ENCODE measurements around the gene RBFOX1. TPM values are rescaled to one million over a fixed set of nuclear protein-coding genes. Genes with fewer than 3 reads are reported as not detected.

The RBFOX1 gene
- total RNA-seq, 1 donor from 2014 or later = not detected

DNA sequence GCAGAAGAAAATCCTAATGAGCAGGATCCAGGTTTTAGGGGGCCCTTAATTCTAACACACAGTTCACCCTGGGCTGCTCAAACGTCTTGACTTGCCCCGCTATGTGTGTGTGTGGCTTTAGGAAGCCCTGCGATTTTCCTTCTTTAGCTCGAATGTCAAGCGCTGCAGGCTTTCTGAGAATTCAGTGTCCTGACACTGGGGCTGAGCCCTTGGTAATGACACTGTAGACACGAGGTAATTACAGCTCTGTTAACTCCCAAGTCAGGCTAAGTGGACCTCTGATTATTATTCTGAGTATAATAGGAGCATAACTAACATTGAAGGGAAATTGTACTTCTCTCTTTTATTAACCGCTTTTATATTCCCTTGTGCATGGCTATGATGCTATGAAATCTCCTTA lies 202.1 kb downstream of the RBFOX1 start:
- DNase-seq (ENCODE audit: low read depth) = no peak
- TF ChIP-seq CTCF (conservative IDR thresholded peaks at IDR 0.05; ENCODE audit: low read depth, low read length) = no peak
- no peak overlapping the region for H3K4me3 ChIP-seq (ENCODE audit: low read depth, low read length)

DNA sequence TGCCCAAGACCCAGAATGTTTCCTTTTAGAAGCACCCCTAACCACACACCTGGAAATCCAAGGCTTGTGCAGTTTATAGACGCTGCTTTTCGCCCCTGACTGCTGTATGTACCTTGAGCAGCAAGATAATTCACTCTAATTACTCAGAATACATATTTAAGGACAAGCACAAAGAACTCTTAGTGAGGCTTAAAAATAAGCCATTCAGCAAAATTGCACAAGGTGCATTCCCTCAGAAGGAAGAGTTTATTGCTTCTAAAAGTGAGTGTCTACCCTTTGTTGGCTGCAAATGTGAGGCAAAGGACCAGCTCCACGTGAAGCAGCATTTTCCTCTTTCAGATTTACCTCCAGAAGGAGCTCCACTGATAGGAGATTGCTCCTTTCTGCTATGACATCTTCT lies 208.4 kb downstream of the RBFOX1 start:
- no peak for DNase-seq (ENCODE audit: low read depth)
- no peak overlapping the region for H3K4me3 ChIP-seq (ENCODE audit: low read depth, low read length)
- no peak for TF ChIP-seq CTCF (conservative IDR thresholded peaks at IDR 0.05; ENCODE audit: low read depth, low read length)

DNA sequence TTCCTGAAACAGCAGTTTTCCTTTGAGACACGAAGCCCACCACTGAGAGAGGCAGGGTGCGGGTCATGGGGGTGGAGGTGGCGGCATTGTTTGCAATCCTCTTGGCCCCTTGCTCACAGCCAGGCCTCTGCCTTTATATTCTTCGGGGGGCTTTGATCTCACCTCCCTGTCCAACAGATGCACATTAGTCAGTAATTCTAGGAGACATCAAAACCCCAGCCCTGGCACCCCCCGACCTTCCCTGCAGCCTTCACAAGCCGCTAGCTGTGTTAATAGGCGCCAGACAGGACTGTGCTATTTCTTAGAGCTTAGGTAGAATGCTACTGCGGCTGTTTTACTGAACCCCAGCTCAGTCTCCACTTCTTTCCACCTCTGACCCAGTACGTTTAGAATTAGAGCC lies 212.6 kb downstream of the RBFOX1 start:
- no peak for DNase-seq (ENCODE audit: low read depth)
- H3K4me3 ChIP-seq (ENCODE audit: low read depth, low read length) = no peak overlapping the region
- TF ChIP-seq CTCF (conservative IDR thresholded peaks at IDR 0.05; ENCODE audit: low read depth, low read length) = no peak

DNA sequence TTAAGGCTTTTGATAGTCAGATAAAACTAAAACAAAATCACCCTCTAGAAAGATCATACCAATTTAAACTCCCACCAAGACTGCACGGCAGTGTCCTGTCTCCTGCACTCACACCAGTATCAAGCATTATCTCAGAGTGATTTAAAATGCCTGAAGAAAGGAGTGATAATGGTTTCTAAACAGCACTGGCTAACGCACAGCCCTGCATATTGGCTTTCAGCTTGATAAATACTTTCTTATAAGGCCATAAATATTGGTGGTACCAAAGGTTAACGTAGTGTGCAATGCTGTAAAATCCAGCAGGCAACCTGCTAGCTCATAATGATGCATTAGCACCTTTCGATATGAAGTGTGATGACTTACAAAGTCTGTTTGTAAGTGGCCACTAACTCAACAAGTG lies 214.3 kb downstream of the RBFOX1 start:
- no peak overlapping the region for H3K4me3 ChIP-seq (ENCODE audit: low read depth, low read length)
- no peak for DNase-seq (ENCODE audit: low read depth)
- TF ChIP-seq CTCF (conservative IDR thresholded peaks at IDR 0.05; ENCODE audit: low read depth, low read length) = no peak

GRCh38 chr16:7547736-7548135 lies 215.1 kb downstream of the RBFOX1 start:
- DNase-seq (ENCODE audit: low read depth) = no peak
- no peak for TF ChIP-seq CTCF (conservative IDR thresholded peaks at IDR 0.05; ENCODE audit: low read depth, low read length)
- H3K4me3 ChIP-seq (ENCODE audit: low read depth, low read length) = no peak overlapping the region

GRCh38 chr16:7548796-7549318 lies 216.2 kb downstream of the RBFOX1 start:
- TF ChIP-seq CTCF (conservative IDR thresholded peaks at IDR 0.05; ENCODE audit: low read depth, low read length) = no peak
- H3K4me3 ChIP-seq (ENCODE audit: low read depth, low read length) = no peak overlapping the region
- no peak for DNase-seq (ENCODE audit: low read depth)

GRCh38 chr16:7550096-7550495 lies 217.5 kb downstream of the RBFOX1 start:
- H3K4me3 ChIP-seq (ENCODE audit: low read depth, low read length) = no peak overlapping the region
- no peak for DNase-seq (ENCODE audit: low read depth)
- TF ChIP-seq CTCF (conservative IDR thresholded peaks at IDR 0.05; ENCODE audit: low read depth, low read length) = no peak

Measured in epithelial cell of proximal tubule (primary cell).